GM19035 (cell line): ENCODE results near the gene SARNP.
"Not testable (repeated sequence)": the region's sequence is repeated elsewhere in the genome, so short reads cannot be mapped to it uniquely, and the experiment has no call there.

ENCODE experiments used
- ATAC-seq: cut with Tn5 transposase; IDR thresholded peaks from one replicate; pipeline ENCODE4 v1.9.1; 2021; ENCODE audit not compliant: unreplicated experiment

Gene SARNP

DNA sequence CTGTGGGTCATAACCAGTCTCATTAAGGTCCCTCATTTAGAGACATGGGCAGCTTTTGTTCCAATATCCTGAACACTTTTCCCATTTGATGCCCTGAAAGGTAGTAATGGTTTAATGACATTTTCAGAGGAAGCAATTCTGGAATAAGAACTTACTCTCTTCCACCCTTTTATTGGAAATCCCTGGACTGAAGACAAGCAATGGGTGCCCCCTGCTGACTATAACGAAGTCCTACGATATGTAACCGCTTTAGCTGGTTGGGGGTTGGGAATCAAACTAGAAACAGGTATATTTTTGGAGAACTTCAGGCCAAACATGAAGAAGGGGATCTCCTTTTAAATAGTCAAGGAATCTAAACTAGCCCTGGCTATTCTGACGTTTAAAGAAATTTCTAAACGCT is 20.5 kb downstream of the SARNP start:
- no peak for ATAC-seq

DNA sequence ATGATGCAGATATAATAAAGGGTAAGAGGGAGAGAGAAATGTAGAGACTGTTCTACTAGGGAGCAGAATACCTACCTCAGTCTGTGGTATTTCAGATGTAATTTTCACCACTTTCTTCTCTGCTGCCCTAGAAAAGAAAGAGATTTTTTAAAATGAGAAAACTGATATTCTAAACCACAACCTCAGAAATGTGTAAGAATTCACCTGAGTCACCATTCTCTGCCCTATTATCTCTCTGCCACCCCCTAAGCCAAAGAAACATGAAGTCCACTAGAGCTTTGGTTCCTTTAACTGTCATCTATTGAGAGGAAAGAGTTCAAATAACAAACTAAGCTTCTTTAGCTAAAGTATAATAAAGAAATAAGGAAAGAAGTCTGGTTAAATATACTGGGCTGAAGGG is 21.6 kb downstream of the SARNP start:
- no peak for ATAC-seq

DNA sequence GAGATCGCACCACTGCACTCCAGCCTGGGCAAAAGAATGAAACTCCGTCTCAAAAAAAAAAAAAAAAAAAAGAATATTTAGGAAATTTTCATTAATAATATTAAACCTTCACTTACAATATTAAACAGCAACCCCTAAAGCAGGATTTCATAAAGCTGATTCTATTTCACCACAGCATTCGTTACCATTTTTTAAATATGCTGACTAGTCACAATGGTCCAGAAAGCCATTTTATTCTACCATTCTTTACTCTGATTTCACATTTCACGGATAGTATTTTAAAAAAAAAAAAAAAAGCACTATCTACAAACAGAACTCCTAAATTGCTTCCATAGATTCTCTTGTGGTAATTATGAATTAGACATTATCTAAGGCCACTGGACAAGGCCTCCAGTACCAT is 27.6 kb downstream of the SARNP start:
- no peak for ATAC-seq

DNA sequence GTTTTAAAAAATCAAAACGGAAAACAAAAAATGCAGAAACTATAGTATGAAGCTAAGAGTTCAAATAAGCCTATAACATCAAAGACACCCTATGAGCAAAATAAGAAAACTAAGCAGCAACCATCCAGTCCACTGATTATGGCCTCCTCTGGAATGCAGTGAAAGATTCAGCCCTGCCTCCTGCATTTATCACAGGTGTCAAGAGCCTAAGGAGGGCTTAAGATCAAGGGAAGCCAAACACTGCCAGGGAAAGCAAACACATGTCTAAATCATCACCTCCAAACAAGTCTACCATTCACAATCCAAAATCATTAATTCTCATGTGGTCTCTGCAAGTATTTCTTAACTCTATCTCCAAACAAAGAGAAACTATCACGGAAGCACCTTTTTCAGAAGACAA is 28.4 kb downstream of the SARNP start:
- ATAC-seq, result no peak

DNA sequence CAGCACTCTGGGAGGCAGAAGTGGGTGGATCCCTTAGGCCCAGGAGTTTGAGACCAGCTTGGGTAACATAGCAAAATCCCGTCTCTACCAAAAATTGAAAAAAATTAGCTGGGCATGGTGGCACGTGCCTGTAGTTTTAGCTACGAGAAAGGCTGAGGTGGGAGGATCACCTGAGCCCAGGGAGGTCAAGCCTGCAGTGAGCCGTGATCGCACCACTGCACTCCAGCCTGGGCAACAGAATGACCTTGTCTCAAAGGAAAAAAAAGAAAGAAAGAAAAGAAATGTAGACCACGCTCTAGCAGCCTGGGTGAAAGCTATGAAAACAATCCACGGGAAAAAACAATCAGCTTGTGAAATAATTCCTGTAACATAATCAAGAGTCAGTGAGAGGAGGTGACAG is 29.0 kb downstream of the SARNP start:
- no peak for ATAC-seq

DNA sequence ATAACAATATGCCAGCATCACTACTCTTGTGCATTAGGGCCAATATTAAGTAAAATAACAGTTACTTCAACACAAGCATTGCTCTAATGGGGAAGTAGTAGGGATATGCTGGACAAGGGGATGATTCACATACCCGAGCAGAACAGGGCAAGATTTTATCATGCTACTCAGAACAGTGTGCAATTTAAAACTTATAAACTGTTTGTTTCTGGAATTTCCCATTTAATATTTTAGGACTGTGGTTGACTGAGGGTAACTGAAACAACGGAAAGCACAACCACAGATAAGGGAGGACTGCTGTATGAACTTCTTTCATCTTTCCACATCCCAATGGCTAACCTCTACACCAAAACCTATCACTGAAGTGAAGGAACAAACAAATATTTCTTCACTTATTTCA is 36.8 kb downstream of the SARNP start:
- ATAC-seq, result no peak

DNA sequence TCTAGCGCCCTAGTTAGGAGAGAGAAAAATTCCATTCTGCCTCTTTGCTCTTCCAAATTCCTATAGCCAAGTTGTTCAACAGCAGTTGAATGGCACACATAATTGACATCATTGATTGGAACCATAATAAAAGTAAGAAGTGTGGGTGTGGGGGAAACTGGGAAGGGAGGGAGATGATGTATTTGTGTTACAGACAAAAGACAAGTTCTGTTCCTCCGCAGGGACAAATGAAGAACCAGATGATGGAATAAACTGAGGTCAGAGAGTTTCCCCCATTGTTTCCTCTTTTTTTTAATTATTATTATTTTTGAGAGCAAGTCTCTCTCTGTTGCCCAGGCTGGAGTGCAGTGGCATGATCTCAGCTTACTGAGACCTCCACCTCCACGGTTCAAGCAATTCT is 39.7 kb downstream of the SARNP start:
- no peak for ATAC-seq

DNA sequence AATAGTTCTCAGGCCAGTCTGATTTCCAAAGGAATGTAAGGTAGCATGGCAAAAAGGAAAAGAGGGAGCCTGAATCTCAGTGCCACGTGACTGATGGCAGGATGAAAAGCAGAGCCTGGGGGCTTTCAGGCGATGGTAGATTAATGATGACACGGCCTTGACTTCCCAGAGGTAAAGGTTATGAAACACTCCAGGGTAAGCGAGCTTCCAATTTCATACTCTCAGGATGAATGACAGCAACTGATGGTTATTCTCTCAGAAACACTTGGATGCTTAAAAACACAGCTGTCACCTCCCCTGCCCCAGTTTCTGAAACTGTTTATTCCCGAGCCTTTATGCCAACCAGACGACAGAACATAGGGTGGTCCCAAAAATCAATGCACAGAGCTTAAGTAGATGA is 45.8 kb downstream of the SARNP start:
- ATAC-seq, result no peak

DNA sequence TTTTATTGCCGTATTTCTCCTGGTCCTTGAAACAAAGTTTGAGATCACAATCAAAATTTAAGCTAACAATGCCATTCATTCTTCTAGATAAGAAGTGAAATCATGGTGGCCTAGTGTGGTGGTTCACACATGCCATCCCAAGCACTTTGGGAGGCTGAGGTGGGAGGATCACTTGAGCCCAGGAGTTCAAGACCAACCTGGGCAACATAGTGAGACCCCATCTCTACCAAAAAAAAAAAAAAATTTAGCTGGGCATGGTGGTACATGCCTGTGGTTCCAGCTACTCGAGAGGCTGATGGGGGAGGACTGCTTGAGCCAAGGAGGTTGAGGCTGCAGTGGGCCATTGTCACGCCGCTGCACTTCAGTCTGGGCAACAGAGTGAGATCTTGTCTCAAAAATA is 50.4 kb downstream of the SARNP start:
- no peak for ATAC-seq

DNA sequence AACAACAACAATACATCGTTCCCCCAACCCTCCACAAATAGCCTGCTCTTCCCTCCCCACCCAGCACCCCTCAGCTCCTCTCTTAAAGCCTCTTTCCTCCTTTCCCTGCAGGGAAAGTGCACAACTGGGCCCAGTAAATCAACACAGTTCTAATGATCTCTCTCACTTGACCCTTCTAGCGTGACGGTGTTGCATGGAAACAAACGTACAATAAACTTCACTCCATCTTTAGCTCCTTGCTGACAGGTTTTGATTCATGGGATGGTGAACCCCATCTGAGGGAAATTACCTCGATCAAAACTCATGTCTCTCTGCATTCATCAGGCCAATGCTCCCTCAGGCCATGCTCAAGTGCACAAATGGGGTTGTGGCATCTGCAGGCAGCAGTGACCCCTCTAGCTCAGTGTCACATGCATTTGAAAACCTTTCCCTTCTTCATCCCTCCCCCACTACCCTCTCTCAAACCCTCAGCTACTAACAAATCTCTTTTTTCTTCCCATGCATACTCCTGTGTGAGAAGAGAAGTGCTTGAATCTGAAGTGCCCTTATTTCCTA is 51.7 kb downstream of the SARNP start:
- ATAC-seq, result no peak

DNA sequence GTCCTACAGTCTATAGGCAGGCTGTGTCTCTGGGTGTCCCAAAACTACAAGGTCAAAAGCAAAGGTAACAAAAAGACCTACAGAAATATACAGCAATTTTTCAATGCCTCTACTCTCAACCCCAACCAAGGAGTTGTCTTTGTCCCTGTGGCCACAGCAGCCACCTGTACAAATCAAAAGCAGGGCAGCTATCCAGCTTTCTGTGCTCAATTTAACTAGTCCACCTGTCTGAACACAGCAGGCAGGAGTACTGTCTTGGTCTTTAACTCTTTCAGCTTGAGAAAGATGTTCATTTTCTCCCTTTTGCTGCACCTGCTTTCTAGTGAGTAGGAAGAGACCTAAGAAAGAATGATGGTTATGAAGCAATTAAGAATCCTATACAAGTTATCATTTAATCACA is 54.9 kb downstream of the SARNP start:
- no peak for ATAC-seq

DNA sequence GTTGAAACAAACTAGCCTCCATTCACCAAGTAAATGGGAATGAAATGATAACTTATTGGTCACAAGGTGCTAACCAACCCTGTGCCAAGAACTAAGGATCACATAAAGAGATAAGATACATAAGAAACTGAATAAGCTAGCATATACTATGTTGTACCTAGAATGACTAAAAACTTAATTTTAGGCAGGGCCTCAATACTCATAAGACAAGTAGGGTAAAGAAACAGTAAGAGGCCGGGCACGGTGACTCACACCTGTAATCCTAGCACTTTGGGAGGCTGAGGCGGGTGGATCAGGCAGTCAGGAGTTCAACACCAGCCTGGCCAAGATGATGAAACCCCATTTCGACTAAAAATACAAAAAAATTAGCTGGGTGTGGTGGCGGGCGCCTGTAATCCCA is 56.9 kb downstream of the SARNP start:
- ATAC-seq, result no peak

DNA sequence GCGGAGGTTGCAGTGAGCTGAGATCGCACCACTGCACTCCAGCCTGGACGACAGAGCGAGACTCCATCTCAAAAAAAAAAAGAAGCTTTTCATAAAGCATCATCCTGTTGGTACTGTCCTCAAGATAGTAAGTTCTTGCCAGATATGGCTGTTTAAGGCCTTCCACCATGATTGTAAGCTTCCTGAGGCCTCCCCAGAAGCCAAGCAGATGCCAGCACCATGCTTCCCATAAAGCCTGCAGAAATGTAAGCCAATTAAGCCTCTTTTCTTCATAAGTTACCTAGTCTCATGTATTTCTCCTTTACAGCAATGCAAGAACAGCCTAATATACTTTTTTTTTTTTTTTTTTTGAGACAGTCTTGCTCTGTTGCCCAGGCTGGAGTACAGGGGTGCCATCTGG is 58.9 kb downstream of the SARNP start:
- ATAC-seq, result not testable (repeated sequence)

DNA sequence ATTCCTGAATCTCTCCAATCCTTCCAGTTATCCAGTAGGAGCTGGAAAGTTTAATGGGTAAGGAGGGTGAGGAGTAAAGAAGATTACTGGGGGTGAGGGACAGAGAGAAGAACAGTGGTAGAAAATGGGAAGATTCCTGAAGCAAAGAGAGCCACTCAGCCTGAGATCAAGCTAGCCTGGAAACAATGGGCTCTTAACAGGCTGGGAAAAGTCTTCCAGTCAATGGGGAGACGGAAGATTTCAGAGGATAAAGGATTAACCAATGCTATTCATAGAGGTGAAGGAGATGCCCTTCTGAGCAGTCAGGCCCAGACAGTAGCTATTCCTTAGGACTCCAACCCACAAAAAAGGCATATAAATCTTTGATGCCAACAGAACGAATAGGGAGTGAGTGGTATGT is 59.8 kb downstream of the SARNP start:
- no peak for ATAC-seq

DNA sequence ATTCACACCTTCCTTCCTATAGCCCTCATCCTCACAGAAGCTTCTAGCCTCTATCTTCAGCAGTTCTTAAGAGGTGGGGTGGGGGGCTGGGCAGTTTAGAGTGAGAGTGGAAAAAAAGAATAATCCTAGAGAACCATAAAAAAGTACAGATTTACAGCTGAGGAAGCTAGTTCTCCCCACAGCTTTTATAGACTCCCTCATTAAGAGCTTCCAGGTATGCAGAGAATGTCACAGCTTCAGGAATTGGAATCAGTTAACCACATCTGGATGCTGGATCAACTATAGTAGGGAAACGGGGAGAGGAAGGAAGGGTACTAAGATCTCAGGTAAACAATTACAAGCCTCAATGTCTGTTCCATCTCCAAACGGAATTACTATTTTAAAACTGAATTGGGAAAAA is 62.3 kb downstream of the SARNP start:
- ATAC-seq, result no peak

DNA sequence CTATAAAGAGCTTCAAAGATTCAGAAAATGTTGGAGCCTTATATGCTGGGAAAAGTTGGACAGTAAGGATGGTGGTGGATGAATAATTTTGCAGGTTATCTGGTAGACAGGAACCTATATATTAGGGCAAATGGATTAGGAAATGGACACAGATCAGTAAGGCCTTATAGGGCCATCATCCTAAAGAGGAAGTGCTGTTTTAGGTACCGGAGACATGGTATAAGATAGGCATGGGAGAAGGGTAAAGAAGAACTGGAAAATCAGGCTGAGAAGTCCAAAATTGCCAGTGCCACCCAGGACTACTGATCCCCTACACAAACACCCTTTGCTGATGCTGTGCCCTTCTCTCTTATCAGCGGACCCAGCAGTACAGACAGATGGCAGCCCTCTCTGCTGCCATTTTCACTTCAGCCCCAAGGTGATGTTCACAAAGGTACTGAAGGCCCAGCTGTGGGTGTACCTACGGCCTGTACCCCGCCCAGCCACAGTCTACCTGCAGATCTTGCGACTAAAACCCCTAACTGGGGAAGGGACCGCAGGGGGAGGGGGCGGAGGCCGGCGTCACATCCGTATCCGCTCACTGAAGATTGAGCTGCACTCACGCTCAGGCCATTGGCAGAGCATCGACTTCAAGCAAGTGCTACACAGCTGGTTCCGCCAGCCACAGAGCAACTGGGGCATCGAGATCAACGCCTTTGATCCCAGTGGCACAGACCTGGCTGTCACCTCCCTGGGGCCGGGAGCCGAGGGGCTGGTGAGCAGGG is 69.1 kb downstream of the SARNP start:
- no peak for ATAC-seq

DNA sequence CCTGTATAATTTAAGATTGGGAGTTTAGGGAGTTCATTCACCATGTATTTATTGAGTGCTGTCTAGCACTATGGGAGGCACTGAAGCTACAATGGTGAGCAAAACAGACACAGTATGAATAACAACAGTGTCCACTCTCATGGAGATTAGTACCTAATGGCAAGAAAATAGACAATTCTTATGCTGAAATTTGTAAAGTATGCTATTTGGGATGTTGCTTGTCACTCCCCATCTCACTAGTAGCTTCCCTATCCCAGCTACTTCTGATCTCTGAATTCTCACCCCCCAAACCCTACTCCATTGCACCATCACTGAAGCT is 70.7 kb downstream of the SARNP start:
- no peak for ATAC-seq

DNA sequence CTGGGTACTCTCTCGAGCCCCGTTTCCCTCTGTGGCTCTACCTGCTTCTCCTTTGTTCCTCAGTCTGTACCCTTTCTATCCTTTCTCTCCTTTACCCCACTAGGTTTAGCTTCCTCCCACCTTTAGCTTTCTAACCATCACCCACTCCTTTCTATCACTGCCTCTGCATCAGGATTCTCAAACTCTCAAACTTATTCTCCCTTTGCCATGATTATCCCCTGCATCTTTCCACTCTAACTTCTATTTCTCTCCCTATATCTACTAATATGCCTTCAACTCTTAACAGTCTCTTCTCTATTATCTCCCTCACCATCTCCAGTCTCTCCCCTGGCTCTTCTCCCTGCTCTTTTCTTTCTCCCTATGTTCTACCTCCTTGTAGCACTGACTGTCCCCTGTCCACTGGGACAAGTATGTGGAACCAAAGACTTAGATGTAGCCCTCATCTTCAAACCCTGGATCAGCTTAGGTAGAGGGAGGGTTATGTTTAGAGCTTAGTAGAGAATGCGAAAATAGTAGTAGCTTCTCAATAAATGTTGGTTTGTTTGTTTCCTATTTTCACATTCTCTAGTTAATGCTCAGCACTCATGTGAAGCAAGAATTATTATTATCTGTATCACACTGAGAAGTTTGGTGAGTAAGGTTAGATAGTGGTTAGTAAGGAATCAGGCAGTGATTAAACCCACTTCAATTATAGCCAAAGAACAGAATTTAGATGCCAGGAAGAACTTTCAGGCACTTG is 71.2 kb downstream of the SARNP start:
- no peak for ATAC-seq

DNA sequence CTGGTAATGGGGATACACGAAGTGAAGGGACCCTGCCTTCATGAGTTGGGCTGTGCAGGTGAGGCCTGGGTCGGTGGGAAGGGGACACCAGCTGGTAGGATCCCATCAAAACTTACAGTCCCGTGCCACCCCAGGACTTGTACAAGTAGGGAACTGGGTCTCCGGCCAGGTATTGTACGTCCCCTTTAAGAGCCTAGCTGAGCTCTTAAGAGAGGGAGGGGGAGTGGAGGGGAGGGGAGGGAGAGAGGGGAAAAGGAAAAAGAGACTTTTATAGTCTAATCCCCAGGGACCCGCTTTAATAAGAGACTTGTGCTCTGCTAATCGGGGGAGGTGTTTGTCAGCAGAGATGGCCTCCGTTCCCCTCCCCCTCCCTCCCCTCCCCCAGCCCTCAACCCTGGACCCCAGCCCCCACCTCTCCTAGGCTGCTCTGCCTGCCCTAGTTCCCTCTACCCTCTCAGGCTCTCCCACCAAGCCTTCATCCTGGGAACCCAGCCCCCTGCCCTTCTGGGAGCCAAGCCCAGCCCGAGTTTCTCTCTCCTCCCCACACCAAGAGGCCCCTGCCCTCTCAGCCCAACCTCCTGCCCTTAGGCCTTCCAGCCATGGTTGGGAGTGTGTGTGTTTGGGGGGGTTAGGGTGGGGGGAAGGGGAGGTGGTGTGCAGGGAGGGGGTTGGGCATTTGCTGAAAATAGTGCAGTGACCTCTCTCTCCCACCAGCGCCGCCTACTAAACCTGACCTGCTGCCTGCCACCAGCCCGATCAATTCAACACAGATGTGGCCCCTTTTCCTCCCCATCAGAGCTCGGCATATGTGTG is 72.0 kb downstream of the SARNP start:
- no peak for ATAC-seq

DNA sequence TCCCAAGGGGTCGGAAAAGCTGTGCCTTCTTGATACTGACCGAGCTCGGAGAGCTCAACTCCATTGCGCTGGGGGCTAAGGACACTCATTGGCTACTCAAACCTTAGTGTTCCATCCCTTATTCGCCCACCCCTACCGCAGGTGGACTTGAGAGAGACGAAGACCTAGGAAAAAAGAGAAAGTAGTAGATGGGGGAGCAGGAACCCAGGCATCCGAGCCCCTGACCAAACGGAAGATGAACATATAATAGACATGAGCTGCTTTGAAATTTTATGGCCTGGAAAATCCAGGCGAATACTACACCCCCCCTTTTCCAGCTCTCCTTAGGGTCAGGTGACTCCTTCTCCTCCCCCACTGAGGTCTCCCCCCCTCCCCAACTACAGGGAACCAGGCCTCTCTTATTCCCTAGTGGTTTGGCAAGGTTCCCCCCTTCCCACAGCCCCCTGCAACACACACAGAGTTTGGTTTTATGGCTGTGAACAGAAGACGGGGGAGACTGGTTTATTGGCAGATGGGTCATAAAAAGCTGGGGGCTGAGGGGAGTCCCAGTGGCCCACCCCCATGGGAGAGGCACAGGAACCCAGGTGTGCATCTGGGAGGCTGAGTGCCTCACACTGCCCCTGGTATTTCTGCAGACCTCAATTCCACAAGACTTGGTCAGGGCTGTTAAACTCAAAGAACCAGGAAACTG is 73.0 kb downstream of the SARNP start:
- ATAC-seq, result no peak
